Measurements from ENCODE around the gene ABCA4.

GRCh38 chr1:93964777-93965200, 156.2 kb downstream of the ABCA4 start:
- TF ChIP-seq, protein P1, sequence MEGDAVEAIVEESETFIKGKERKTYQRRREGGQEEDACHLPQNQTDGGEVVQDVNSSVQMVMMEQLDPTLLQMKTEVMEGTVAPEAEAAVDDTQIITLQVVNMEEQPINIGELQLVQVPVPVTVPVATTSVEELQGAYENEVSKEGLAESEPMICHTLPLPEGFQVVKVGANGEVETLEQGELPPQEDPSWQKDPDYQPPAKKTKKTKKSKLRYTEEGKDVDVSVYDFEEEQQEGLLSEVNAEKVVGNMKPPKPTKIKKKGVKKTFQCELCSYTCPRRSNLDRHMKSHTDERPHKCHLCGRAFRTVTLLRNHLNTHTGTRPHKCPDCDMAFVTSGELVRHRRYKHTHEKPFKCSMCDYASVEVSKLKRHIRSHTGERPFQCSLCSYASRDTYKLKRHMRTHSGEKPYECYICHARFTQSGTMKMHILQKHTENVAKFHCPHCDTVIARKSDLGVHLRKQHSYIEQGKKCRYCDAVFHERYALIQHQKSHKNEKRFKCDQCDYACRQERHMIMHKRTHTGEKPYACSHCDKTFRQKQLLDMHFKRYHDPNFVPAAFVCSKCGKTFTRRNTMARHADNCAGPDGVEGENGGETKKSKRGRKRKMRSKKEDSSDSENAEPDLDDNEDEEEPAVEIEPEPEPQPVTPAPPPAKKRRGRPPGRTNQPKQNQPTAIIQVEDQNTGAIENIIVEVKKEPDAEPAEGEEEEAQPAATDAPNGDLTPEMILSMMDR (IDR thresholded peaks at IDR 0.05) = no peak
- TF ChIP-seq POLR2A (IDR thresholded peaks at IDR 0.05) = no peak

Data from Peyer's patch (tissue), 4 donors.